NT2/D1 (cell line): ENCODE data around the gene ZC3H14.

Experiments used
- YY1 ChIP-seq: IDR thresholded peaks from 2 replicates; pipeline ENCODE4 v1.6.1; 2011; ENCODE audit not compliant: insufficient read length, insufficient read depth
- ZNF274 ChIP-seq: IDR thresholded peaks from 2 replicates; pipeline ENCODE4 v1.6.1; 2011; ENCODE audit warnings: mild to moderate bottlenecking, low read depth, low read length

DNA sequence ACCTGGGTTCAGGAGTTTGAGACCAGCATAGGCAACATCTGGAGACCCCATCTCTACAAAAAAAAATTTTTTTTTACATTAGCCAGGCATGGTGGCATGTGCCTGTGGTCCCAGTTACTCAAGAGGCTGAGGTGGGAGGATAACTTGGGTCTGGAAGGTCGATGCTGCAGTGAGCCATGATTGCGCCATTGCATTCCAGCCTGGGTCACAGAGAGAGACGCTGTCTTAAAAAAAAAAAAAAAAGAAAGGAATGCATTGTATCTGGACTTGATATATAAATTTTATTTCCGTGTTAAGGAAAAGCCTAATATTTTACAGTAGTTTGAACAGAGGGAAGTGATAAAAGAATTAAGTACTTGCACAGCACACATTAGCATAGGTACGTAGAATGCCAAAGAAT lies 97.2 kb downstream of the ZC3H14 start:
- TF ChIP-seq ZNF274, result no peak
- TF ChIP-seq YY1, result no peak
